ENCODE measurements around the gene MYH11. TPM values are rescaled to one million over a fixed set of nuclear protein-coding genes. Genes with fewer than 3 reads are reported as not detected.
A peak's percentile ranks its signal among the peaks of the same experiment; 100 is the strongest.

Gene MYH11
- total and polyA plus RNA-seq, 2 experiments from 2014 or later: 1.6 to 5.9 TPM

DNA sequence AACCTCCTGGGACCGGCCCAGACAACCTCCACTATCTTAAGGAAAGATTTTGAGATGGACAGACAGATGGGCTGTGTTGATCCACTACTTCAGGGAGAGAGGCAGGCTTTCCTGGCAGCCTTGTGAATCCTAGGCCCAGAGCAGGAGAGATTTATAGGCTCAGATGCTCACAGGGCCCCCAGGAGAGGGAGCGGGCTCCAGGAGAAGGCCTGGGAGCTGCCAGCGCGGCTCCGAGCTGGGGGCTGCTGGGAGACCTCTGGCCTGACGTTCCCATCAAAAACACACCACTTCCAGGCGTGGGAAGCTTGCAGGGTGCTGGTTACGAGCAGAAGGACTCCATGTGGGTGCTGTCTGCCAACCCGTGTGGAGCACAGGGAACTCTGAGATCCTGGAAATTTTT lies 53.2 kb downstream of the MYH11 start:
- no peaks in the 10 kb centered on the region for H3K36me3 ChIP-seq (ENCODE audit: insufficient read depth)
- Mint-ChIP-seq H3K4me1 (peaks cover 4% of the 10 kb centered on the region; the same call in 2 of the 3 replicates), H3K36me3 (ENCODE audit: low read depth) (no peaks in the 10 kb centered on the region), H3K4me3 (no peak overlapping the region), H3K9me3 (no peaks in the 10 kb centered on the region; the same call in 2 of the 3 replicates), H3K27ac (no peak overlapping the region), H3K27me3 (ENCODE audit: insufficient read depth, low read depth, poor library complexity) (no peaks in the 10 kb centered on the region)
- no peak for TF ChIP-seq ZNF331 (CRISPR knock-in tag; IDR thresholded peaks at IDR 0.05; ENCODE audit: low read depth)
- TF ChIP-seq, protein P1, sequence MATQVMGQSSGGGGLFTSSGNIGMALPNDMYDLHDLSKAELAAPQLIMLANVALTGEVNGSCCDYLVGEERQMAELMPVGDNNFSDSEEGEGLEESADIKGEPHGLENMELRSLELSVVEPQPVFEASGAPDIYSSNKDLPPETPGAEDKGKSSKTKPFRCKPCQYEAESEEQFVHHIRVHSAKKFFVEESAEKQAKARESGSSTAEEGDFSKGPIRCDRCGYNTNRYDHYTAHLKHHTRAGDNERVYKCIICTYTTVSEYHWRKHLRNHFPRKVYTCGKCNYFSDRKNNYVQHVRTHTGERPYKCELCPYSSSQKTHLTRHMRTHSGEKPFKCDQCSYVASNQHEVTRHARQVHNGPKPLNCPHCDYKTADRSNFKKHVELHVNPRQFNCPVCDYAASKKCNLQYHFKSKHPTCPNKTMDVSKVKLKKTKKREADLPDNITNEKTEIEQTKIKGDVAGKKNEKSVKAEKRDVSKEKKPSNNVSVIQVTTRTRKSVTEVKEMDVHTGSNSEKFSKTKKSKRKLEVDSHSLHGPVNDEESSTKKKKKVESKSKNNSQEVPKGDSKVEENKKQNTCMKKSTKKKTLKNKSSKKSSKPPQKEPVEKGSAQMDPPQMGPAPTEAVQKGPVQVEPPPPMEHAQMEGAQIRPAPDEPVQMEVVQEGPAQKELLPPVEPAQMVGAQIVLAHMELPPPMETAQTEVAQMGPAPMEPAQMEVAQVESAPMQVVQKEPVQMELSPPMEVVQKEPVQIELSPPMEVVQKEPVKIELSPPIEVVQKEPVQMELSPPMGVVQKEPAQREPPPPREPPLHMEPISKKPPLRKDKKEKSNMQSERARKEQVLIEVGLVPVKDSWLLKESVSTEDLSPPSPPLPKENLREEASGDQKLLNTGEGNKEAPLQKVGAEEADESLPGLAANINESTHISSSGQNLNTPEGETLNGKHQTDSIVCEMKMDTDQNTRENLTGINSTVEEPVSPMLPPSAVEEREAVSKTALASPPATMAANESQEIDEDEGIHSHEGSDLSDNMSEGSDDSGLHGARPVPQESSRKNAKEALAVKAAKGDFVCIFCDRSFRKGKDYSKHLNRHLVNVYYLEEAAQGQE (IDR thresholded peaks at IDR 0.05; ENCODE audit: unreplicated experiment): no peak
- TF ChIP-seq ZNF114 (CRISPR knock-in tag; IDR thresholded peaks at IDR 0.05): no peak
- TF ChIP-seq, protein P2, sequence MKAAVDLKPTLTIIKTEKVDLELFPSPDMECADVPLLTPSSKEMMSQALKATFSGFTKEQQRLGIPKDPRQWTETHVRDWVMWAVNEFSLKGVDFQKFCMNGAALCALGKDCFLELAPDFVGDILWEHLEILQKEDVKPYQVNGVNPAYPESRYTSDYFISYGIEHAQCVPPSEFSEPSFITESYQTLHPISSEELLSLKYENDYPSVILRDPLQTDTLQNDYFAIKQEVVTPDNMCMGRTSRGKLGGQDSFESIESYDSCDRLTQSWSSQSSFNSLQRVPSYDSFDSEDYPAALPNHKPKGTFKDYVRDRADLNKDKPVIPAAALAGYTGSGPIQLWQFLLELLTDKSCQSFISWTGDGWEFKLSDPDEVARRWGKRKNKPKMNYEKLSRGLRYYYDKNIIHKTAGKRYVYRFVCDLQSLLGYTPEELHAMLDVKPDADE (IDR thresholded peaks at IDR 0.05): no peak
- no peak for TF ChIP-seq NANOG (IDR thresholded peaks at IDR 0.05; ENCODE audit: borderline replicate concordance)
- TF ChIP-seq, protein P3, sequence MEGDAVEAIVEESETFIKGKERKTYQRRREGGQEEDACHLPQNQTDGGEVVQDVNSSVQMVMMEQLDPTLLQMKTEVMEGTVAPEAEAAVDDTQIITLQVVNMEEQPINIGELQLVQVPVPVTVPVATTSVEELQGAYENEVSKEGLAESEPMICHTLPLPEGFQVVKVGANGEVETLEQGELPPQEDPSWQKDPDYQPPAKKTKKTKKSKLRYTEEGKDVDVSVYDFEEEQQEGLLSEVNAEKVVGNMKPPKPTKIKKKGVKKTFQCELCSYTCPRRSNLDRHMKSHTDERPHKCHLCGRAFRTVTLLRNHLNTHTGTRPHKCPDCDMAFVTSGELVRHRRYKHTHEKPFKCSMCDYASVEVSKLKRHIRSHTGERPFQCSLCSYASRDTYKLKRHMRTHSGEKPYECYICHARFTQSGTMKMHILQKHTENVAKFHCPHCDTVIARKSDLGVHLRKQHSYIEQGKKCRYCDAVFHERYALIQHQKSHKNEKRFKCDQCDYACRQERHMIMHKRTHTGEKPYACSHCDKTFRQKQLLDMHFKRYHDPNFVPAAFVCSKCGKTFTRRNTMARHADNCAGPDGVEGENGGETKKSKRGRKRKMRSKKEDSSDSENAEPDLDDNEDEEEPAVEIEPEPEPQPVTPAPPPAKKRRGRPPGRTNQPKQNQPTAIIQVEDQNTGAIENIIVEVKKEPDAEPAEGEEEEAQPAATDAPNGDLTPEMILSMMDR (conservative IDR thresholded peaks at IDR 0.05; ENCODE audit: low read depth in 2 of 2): no peak
- no peaks in the 10 kb centered on the region for H3K27me3 ChIP-seq (ENCODE audit: insufficient read depth)
- ATAC-seq (no peak), DNase-seq (ENCODE audit: low spot score) (no peak)
- no peak overlapping the region for H3K27ac ChIP-seq (ENCODE audit: low read depth)
- H3K4me3 ChIP-seq: no peak overlapping the region
- H3K79me2 ChIP-seq (replicated peaks; ENCODE audit: insufficient read depth): no peaks in the 10 kb centered on the region
- H4K20me1 ChIP-seq (replicated peaks; ENCODE audit: insufficient read depth): no peaks in the 10 kb centered on the region
- H2AFZ ChIP-seq: peak overlapping the region; percentile 59; the same call in 1 of the 2 replicates
- H3F3A ChIP-seq (replicated peaks; ENCODE audit: low read depth): no peaks in the 10 kb centered on the region
- 0 out of 2 replicates have a peak, but pooled peaks cover 5% of the 10 kb centered on the region for H3K9me2 ChIP-seq (ENCODE audit: insufficient read depth)
- H3K4me1 ChIP-seq (ENCODE audit: insufficient read depth): no peaks in the 10 kb centered on the region; the same call in 1 of the 2 replicates
- no peak overlapping the region for H3K4me2 ChIP-seq

DNA sequence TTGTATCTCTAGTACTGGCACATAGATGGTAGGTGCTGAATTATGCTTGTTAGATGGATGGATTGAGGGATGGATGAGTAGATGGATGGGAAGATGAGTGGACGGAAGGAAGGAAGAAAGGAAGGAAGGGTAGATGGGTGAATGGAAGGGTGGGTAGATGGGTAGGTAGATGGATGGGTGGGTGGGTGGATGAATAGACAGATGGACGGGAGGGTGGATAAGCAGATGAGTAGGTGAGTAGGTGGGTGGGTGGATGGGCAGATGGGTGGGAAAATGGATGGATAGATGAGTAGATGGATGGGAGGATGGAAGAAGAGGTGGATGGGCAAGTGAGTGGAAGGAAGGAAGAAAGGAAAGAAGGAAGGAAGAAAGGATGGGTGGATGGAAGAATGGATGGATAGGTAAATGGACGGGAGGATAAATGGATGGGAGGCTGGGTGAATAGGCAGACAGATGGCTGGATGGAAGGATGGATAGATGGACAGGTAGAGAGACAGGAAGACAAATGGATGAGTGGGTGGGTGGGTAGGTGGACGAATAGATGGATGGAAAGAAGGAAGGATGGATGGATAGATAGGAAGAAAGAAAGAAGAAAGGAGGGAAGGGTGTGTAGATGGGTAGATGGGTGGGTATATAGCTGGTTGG lies 56.9 kb downstream of the MYH11 start:
- no peak for DNase-seq (ENCODE audit: low spot score)
- no peaks in the 10 kb centered on the region for H3K4me1 Mint-ChIP-seq
- no peaks in the 10 kb centered on the region for H4K20me1 ChIP-seq (replicated peaks; ENCODE audit: insufficient read depth)
- no peaks in the 10 kb centered on the region for H3K36me3 ChIP-seq (ENCODE audit: insufficient read depth)
- H3F3A ChIP-seq (replicated peaks; ENCODE audit: low read depth): no peaks in the 10 kb centered on the region
- no peaks in the 10 kb centered on the region for H3K27me3 ChIP-seq (ENCODE audit: insufficient read depth)
- H2AFZ ChIP-seq: no peak overlapping the region
- no peak for ATAC-seq
- no peaks in the 10 kb centered on the region for H3K36me3 Mint-ChIP-seq (ENCODE audit: low read depth)
- H3K27ac ChIP-seq (ENCODE audit: low read depth): no peak overlapping the region
- H3K9me3 Mint-ChIP-seq: peaks cover 8% of the 10 kb centered on the region; the same call in 2 of the 3 replicates
- H3K4me1 ChIP-seq (ENCODE audit: insufficient read depth): no peaks in the 10 kb centered on the region
- no peak overlapping the region for H3K4me2 ChIP-seq
- 0 out of 2 replicates have a peak, but pooled peaks cover 5% of the 10 kb centered on the region for H3K9me2 ChIP-seq (ENCODE audit: insufficient read depth)
- H3K4me3 Mint-ChIP-seq: no peak overlapping the region
- H3K79me2 ChIP-seq (replicated peaks; ENCODE audit: insufficient read depth): no peaks in the 10 kb centered on the region
- no peak overlapping the region for H3K27ac Mint-ChIP-seq
- H3K4me3 ChIP-seq: no peak overlapping the region
- no peaks in the 10 kb centered on the region for H3K27me3 Mint-ChIP-seq (ENCODE audit: insufficient read depth, low read depth, poor library complexity)
- TF ChIP-seq CREB1 (CRISPR knock-in tag; IDR thresholded peaks at IDR 0.05; ENCODE audit: low read depth): no peak
- TF ChIP-seq, protein P3 (conservative IDR thresholded peaks at IDR 0.05; ENCODE audit: low read depth in 2 of 2): no peak
- TF ChIP-seq NANOG (IDR thresholded peaks at IDR 0.05; ENCODE audit: borderline replicate concordance): no peak
- TF ChIP-seq ZNF331 (CRISPR knock-in tag; IDR thresholded peaks at IDR 0.05; ENCODE audit: low read depth): no peak
- TF ChIP-seq POLR2AphosphoS5 (IDR thresholded peaks at IDR 0.05; ENCODE audit: low read depth): no peak
- TF ChIP-seq EZH2 (IDR thresholded peaks at IDR 0.05; ENCODE audit: low read depth, unreplicated experiment): no peak
- no peak for TF ChIP-seq STAT1 (IDR thresholded peaks at IDR 0.05; ENCODE audit: unreplicated experiment)
